Measurements from ENCODE around the gene GDF7. TPM values are rescaled to one million over a fixed set of nuclear protein-coding genes. Genes with fewer than 3 reads are reported as not detected.

GDF7 gene
- total and polyA plus RNA-seq, 5 donors from 2014 or later, result 0.12 to 0.18 (median 0.14) TPM

GRCh38 chr2:20643826-20644225 is 23.1 kb upstream of the GDF7 start:
- H3K9me3 ChIP-seq (ENCODE audit: control insufficient read depth in 2 of 2, low read length in 2 of 2), result no peaks in the 10 kb centered on the region
- H3K4me3 ChIP-seq (ENCODE audit: low read depth, low read length), result no peak overlapping the region
- DNase-seq, result no peak
- no peaks in the 10 kb centered on the region for H3K27me3 Mint-ChIP-seq
- H3K4me1 ChIP-seq (ENCODE audit: control insufficient read depth, insufficient read depth, low read length, poor library complexity, severe bottlenecking), result peaks cover 6% of the 10 kb centered on the region
- no peak overlapping the region for H3K27ac ChIP-seq (ENCODE audit: insufficient read depth, low read length, poor library complexity, severe bottlenecking)
- H3K27me3 ChIP-seq (ENCODE audit: control insufficient read depth, insufficient read depth, low read length), result no peaks in the 10 kb centered on the region
- no peak overlapping the region for H3K4me3 Mint-ChIP-seq
- H3K36me3 ChIP-seq (ENCODE audit: control insufficient read depth, insufficient read depth, low read length), result peaks cover 32% of the 10 kb centered on the region
- H3K9me3 Mint-ChIP-seq, result no peaks in the 10 kb centered on the region
- H3K4me1 Mint-ChIP-seq, result peaks cover 3 to 31% (median 18%) of the 10 kb centered on the region in 4 donors
- peaks cover 37% of the 10 kb centered on the region for H3K36me3 Mint-ChIP-seq
- peak overlapping the region in 2 of 3 donors; percentile 21 to 85 for H3K27ac Mint-ChIP-seq
- no peak for ATAC-seq (ENCODE audit: low read depth in 2 of 2)

- H3K4me3 Mint-ChIP-seq, result no peak overlapping the region
- no peaks in the 10 kb centered on the region for H3K9me3 Mint-ChIP-seq
- H3K9me3 ChIP-seq (ENCODE audit: control insufficient read depth in 2 of 2, low read length in 2 of 2), result no peaks in the 10 kb centered on the region
- no peaks in the 10 kb centered on the region for H3K27me3 ChIP-seq (ENCODE audit: control insufficient read depth, insufficient read depth, low read length)
- peaks cover 27% of the 10 kb centered on the region for H3K36me3 ChIP-seq (ENCODE audit: control insufficient read depth, insufficient read depth, low read length)
- peaks cover 29% of the 10 kb centered on the region for H3K36me3 Mint-ChIP-seq
- H3K4me1 Mint-ChIP-seq, result peaks cover 15 to 46% (median 25%) of the 10 kb centered on the region in 4 donors
- no peaks in the 10 kb centered on the region for H3K27me3 Mint-ChIP-seq
- ATAC-seq (ENCODE audit: low read depth in 2 of 2) (no peak), DNase-seq (no peak)
- no peak overlapping the region for H3K4me3 ChIP-seq (ENCODE audit: low read depth, low read length)
- H3K4me1 ChIP-seq (ENCODE audit: control insufficient read depth, insufficient read depth, low read length, poor library complexity, severe bottlenecking), result peaks cover 13% of the 10 kb centered on the region
- H3K27ac ChIP-seq (ENCODE audit: insufficient read depth, low read length, poor library complexity, severe bottlenecking), result no peak overlapping the region
- H3K27ac Mint-ChIP-seq, result no peak overlapping the region
Measured at GRCh38 chr2:20645301-20645701, 21.6 kb upstream of the GDF7 start.

- peaks cover 18 to 50% (median 27%) of the 10 kb centered on the region in 4 donors for H3K4me1 Mint-ChIP-seq
- Histone ChIP-seq H3K4me3 (ENCODE audit: low read depth, low read length) (no peak overlapping the region), H3K4me1 (ENCODE audit: control insufficient read depth, insufficient read depth, low read length, poor library complexity, severe bottlenecking) (peaks cover 18% of the 10 kb centered on the region), H3K9me3 (ENCODE audit: control insufficient read depth in 2 of 2, low read length in 2 of 2) (no peaks in the 10 kb centered on the region), H3K36me3 (ENCODE audit: control insufficient read depth, insufficient read depth, low read length) (peaks cover 23% of the 10 kb centered on the region), H3K27ac (ENCODE audit: insufficient read depth, low read length, poor library complexity, severe bottlenecking) (no peak overlapping the region), H3K27me3 (ENCODE audit: control insufficient read depth, insufficient read depth, low read length) (no peaks in the 10 kb centered on the region)
- H3K27me3 Mint-ChIP-seq, result no peaks in the 10 kb centered on the region
- DNase-seq, result no peak
- H3K4me3 Mint-ChIP-seq, result peak overlapping the region in 1 of 4 donors; percentile 25
- H3K36me3 Mint-ChIP-seq, result peaks cover 29% of the 10 kb centered on the region
- ATAC-seq (ENCODE audit: low read depth in 2 of 2), result no peak
- no peaks in the 10 kb centered on the region for H3K9me3 Mint-ChIP-seq
- H3K27ac Mint-ChIP-seq, result no peak overlapping the region
Measured at GRCh38 chr2:20645761-20646160, 21.2 kb upstream of the GDF7 start.

- H3K9me3 Mint-ChIP-seq, result no peaks in the 10 kb centered on the region
- H3K4me1 ChIP-seq (ENCODE audit: control insufficient read depth, insufficient read depth, low read length, poor library complexity, severe bottlenecking), result peaks cover 22% of the 10 kb centered on the region
- DNase-seq (no peak), ATAC-seq (ENCODE audit: low read depth in 2 of 2) (no peak)
- peaks cover 17% of the 10 kb centered on the region for H3K36me3 ChIP-seq (ENCODE audit: control insufficient read depth, insufficient read depth, low read length)
- no peaks in the 10 kb centered on the region for H3K27me3 Mint-ChIP-seq
- H3K27ac ChIP-seq (ENCODE audit: insufficient read depth, low read length, poor library complexity, severe bottlenecking), result no peak overlapping the region
- peaks cover 24% of the 10 kb centered on the region for H3K36me3 Mint-ChIP-seq
- peak overlapping the region in 2 of 4 donors; percentile 5 to 25 for H3K4me3 Mint-ChIP-seq
- no peaks in the 10 kb centered on the region for H3K27me3 ChIP-seq (ENCODE audit: control insufficient read depth, insufficient read depth, low read length)
- peaks cover 18 to 54% (median 30%) of the 10 kb centered on the region in 4 donors for H3K4me1 Mint-ChIP-seq
- no peak overlapping the region for H3K27ac Mint-ChIP-seq
- H3K4me3 ChIP-seq (ENCODE audit: low read depth, low read length), result no peak overlapping the region
- H3K9me3 ChIP-seq (ENCODE audit: control insufficient read depth in 2 of 2, low read length in 2 of 2), result no peaks in the 10 kb centered on the region
Measured at GRCh38 chr2:20646446-20646845, 20.5 kb upstream of the GDF7 start.

- no peak overlapping the region for H3K4me3 Mint-ChIP-seq
- H3K27ac Mint-ChIP-seq, result no peak overlapping the region
Measured at GRCh38 chr2:20647211-20647610, 19.7 kb upstream of the GDF7 start.

GRCh38 chr2:20647738-20648137 is 19.2 kb upstream of the GDF7 start:
- ATAC-seq (ENCODE audit: low read depth in 2 of 2) (no peak), DNase-seq (no peak)
- H3K36me3 Mint-ChIP-seq, result peaks cover 17% of the 10 kb centered on the region
- Histone ChIP-seq H3K27me3 (ENCODE audit: control insufficient read depth, insufficient read depth, low read length) (no peaks in the 10 kb centered on the region), H3K4me1 (ENCODE audit: control insufficient read depth, insufficient read depth, low read length, poor library complexity, severe bottlenecking) (peaks cover 21% of the 10 kb centered on the region), H3K27ac (ENCODE audit: insufficient read depth, low read length, poor library complexity, severe bottlenecking) (no peak overlapping the region), H3K9me3 (ENCODE audit: control insufficient read depth in 2 of 2, low read length in 2 of 2) (no peaks in the 10 kb centered on the region), H3K36me3 (ENCODE audit: control insufficient read depth, insufficient read depth, low read length) (peaks cover 15% of the 10 kb centered on the region), H3K4me3 (ENCODE audit: low read depth, low read length) (no peak overlapping the region)
- peak overlapping the region in 1 of 4 donors; percentile 48 for H3K4me3 Mint-ChIP-seq
- peaks cover 18 to 51% (median 34%) of the 10 kb centered on the region in 4 donors for H3K4me1 Mint-ChIP-seq
- H3K27ac Mint-ChIP-seq, result peak overlapping the region in 2 of 3 donors; percentile 31 to 98
- H3K27me3 Mint-ChIP-seq, result peaks cover 4% of the 10 kb centered on the region
- no peaks in the 10 kb centered on the region for H3K9me3 Mint-ChIP-seq

More at GRCh38 chr2:20647211-20647610, 19.7 kb upstream of the GDF7 start:
- no peaks in the 10 kb centered on the region for H3K9me3 ChIP-seq (ENCODE audit: control insufficient read depth in 2 of 2, low read length in 2 of 2)
- no peak overlapping the region for H3K27ac ChIP-seq (ENCODE audit: insufficient read depth, low read length, poor library complexity, severe bottlenecking)
- Mint-ChIP-seq H3K36me3 (peaks cover 17% of the 10 kb centered on the region), H3K27me3 (no peaks in the 10 kb centered on the region), H3K9me3 (no peaks in the 10 kb centered on the region), H3K4me1 (peaks cover 18 to 56% (median 34%) of the 10 kb centered on the region in 4 donors)
- H3K27me3 ChIP-seq (ENCODE audit: control insufficient read depth, insufficient read depth, low read length), result no peaks in the 10 kb centered on the region
- DNase-seq, result no peak
- H3K36me3 ChIP-seq (ENCODE audit: control insufficient read depth, insufficient read depth, low read length), result peaks cover 15% of the 10 kb centered on the region
- no peak overlapping the region for H3K4me3 ChIP-seq (ENCODE audit: low read depth, low read length)
- ATAC-seq (ENCODE audit: low read depth in 2 of 2), result no peak
- peaks cover 26% of the 10 kb centered on the region for H3K4me1 ChIP-seq (ENCODE audit: control insufficient read depth, insufficient read depth, low read length, poor library complexity, severe bottlenecking)

- H3K27ac ChIP-seq (ENCODE audit: insufficient read depth, low read length, poor library complexity, severe bottlenecking), result no peak overlapping the region
- H3K9me3 ChIP-seq (ENCODE audit: control insufficient read depth in 2 of 2, low read length in 2 of 2), result no peaks in the 10 kb centered on the region
- H3K36me3 ChIP-seq (ENCODE audit: control insufficient read depth, insufficient read depth, low read length), result peaks cover 13% of the 10 kb centered on the region
- peak overlapping the region in 3 of 4 donors; percentile 25 to 92 (median 48) for H3K4me3 Mint-ChIP-seq
- ATAC-seq (ENCODE audit: low read depth in 2 of 2), result no peak
- peaks cover 21% of the 10 kb centered on the region for H3K4me1 ChIP-seq (ENCODE audit: control insufficient read depth, insufficient read depth, low read length, poor library complexity, severe bottlenecking)
- no peak for DNase-seq
- no peaks in the 10 kb centered on the region for H3K27me3 ChIP-seq (ENCODE audit: control insufficient read depth, insufficient read depth, low read length)
- peaks cover 18 to 47% (median 34%) of the 10 kb centered on the region in 4 donors for H3K4me1 Mint-ChIP-seq
- H3K36me3 Mint-ChIP-seq, result peaks cover 16% of the 10 kb centered on the region
- H3K27me3 Mint-ChIP-seq, result peaks cover 8% of the 10 kb centered on the region
- no peak overlapping the region for H3K4me3 ChIP-seq (ENCODE audit: low read depth, low read length)
- H3K27ac Mint-ChIP-seq, result peak overlapping the region in 2 of 3 donors; percentile 31 to 98
- no peaks in the 10 kb centered on the region for H3K9me3 Mint-ChIP-seq
Measured at GRCh38 chr2:20648206-20648605, 18.7 kb upstream of the GDF7 start.

GRCh38 chr2:20648831-20649230 is 18.1 kb upstream of the GDF7 start:
- H3K4me3 Mint-ChIP-seq, result peak overlapping the region in 3 of 4 donors; percentile 30 to 94 (median 92)
- peaks cover 21% of the 10 kb centered on the region for H3K4me1 ChIP-seq (ENCODE audit: control insufficient read depth, insufficient read depth, low read length, poor library complexity, severe bottlenecking)
- ATAC-seq (ENCODE audit: low read depth in 2 of 2), result no peak
- no peak for DNase-seq
- peaks cover 10% of the 10 kb centered on the region for H3K36me3 ChIP-seq (ENCODE audit: control insufficient read depth, insufficient read depth, low read length)
- no peak overlapping the region for H3K4me3 ChIP-seq (ENCODE audit: low read depth, low read length)
- no peaks in the 10 kb centered on the region for H3K9me3 Mint-ChIP-seq
- peaks cover 8% of the 10 kb centered on the region for H3K27me3 Mint-ChIP-seq
- peaks cover 18 to 41% (median 34%) of the 10 kb centered on the region in 4 donors for H3K4me1 Mint-ChIP-seq
- H3K27ac Mint-ChIP-seq, result peak overlapping the region in 2 of 3 donors; percentile 97 to 98
- H3K9me3 ChIP-seq (ENCODE audit: control insufficient read depth in 2 of 2, low read length in 2 of 2), result no peaks in the 10 kb centered on the region
- no peaks in the 10 kb centered on the region for H3K27me3 ChIP-seq (ENCODE audit: control insufficient read depth, insufficient read depth, low read length)
- H3K27ac ChIP-seq (ENCODE audit: insufficient read depth, low read length, poor library complexity, severe bottlenecking), result no peak overlapping the region
- H3K36me3 Mint-ChIP-seq, result peaks cover 12% of the 10 kb centered on the region
